Smooth muscle cell (in vitro differentiated cells): ENCODE data around the gene GRIA1. TPM values are rescaled to one million over a fixed set of nuclear protein-coding genes. Genes with fewer than 3 reads are reported as not detected.

ENCODE experiments used
- DNase-seq: peaks from one replicate; lab custom pipeline; 2025; ENCODE audit not compliant: unreplicated experiment; lab: John Stamatoyannopoulos, UW
- H2AFZ ChIP-seq: fragments of 200-600 bp; sonication (generic); 2 replicates; pipeline ENCODE4 v1.6.0; 2016; ENCODE audit warnings: antibody characterized with exemption, low read depth, mild to moderate bottlenecking
- H3F3A ChIP-seq: fragments of 200-600 bp; sonication (generic); 2 replicates; pipeline ENCODE4 v1.6.0; 2017; ENCODE audit warnings: antibody characterized with exemption, low read depth
- H3K27ac ChIP-seq: fragments of 200-600 bp; sonication (generic); 2 replicates; pipeline ENCODE4 v1.5.1; 2016; ENCODE audit warnings: low read depth, mild to moderate bottlenecking
- H3K27me3 ChIP-seq: fragments of 200-600 bp; sonication (generic); 2 replicates; pipeline ENCODE4 v1.6.1; 2016; ENCODE audit warnings: low read depth, mild to moderate bottlenecking
- H3K36me3 ChIP-seq: fragments of 200-600 bp; sonication (generic); 2 replicates; pipeline ENCODE4 v1.5.1; 2016; ENCODE audit warnings: low read depth
- H3K4me1 ChIP-seq: fragments of 200-600 bp; sonication (generic); 2 replicates; pipeline ENCODE4 v1.5.1; 2016; ENCODE audit warnings: low read depth
- H3K4me2 ChIP-seq: fragments of 200-600 bp; sonication (generic); 2 replicates; pipeline ENCODE4 v1.6.0; 2016; ENCODE audit warnings: mild to moderate bottlenecking
- H3K4me3 ChIP-seq: fragments of 200-600 bp; sonication (generic); 2 replicates; pipeline ENCODE4 v1.5.1; 2016; ENCODE audit warnings: mild to moderate bottlenecking
- H3K79me2 ChIP-seq: fragments of 200-600 bp; sonication (generic); 2 replicates; pipeline ENCODE4 v1.6.0; 2016; ENCODE audit warnings: low read depth, mild to moderate bottlenecking
- H3K9ac ChIP-seq: fragments of 200-600 bp; sonication (generic); 2 replicates; pipeline ENCODE4 v1.6.0; 2016; ENCODE audit warnings: low read depth
- H3K9me3 ChIP-seq: fragments of 200-600 bp; sonication (generic); replicated peaks from 2 replicates; pipeline ENCODE4 v1.5.1; 2016; ENCODE audit warnings: low read depth
- H4K20me1 ChIP-seq: fragments of 200-600 bp; sonication (generic); 2 replicates; pipeline ENCODE4 v1.6.0; 2016; ENCODE audit warnings: low read depth
- WGBS: methylation state at CpG from one replicate; pipeline ENCODE4 v1.1.7; 2016; ENCODE audit warnings: low lambda C conversion rate; 5-methylcytosine and 5-hydroxymethylcytosine counted together
- polyA plus RNA-seq: library from polyadenylated mRNA; unstranded; fragments of >200 nt; fragmentation: Nextera tagmentation; extraction: Ambion mirVana; gene quantifications from 2 replicates; pipeline ENCODE4 v1.2.1, GENCODE V29; 2016
- total RNA-seq: library from RNA; depleted of rRNA; stranded (reverse); fragments of >200 nt; gene quantifications from 2 replicates; pipeline ENCODE4 v1.2.3, GENCODE V29; 2014
- TF ChIP-seq, protein P1 (sequence below): fragments of 200-600 bp; sonication (generic); IDR thresholded peaks from 2 replicates; pipeline ENCODE4 v1.5.1; 2017; ENCODE audit warnings: borderline replicate concordance, mild to moderate bottlenecking, antibody characterized with exemption; ENCODE audit not compliant: insufficient read depth, poor library complexity, severe bottlenecking

Gene GRIA1
- total and polyA plus RNA-seq, 2 experiments from 2014 or later: 0.17 to 0.94 TPM

DNA sequence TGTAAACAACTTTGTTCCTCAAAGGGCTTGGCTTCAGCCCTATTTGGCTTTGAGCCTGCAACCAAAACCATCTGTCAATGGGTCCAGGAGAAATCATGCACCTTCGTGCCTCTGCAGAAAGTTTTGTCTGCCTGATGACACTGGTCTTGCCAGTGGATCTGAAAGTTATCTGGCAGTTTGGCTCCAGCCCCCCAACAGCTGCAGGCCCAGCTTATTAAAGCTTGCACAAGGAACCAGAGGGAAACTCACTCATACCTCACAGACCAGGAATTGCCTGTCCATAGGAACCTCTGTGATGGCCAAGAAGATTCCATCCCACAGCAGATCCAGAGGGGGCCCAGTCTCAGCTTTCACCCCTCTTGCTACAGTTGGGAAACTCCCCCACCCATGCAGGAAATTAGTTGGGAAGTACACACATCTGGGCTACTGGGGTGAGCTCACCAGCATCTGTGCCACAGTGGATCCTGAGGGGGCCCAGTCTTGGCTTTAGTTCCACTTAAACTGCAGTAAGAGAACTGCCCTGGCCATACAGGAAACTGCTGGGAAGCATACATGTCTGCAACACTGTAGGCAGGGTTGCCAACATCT lies 265.5 kb downstream of the GRIA1 start:
- H3K9me3 ChIP-seq: no peaks in the 10 kb centered on the region
- no peaks in the 10 kb centered on the region for H3F3A ChIP-seq
- no peaks in the 10 kb centered on the region for H3K4me1 ChIP-seq
- no peak overlapping the region for H2AFZ ChIP-seq
- no peak overlapping the region for H3K9ac ChIP-seq
- H3K27me3 ChIP-seq: no peaks in the 10 kb centered on the region
- no peaks in the 10 kb centered on the region for H3K36me3 ChIP-seq
- DNase-seq: no peak
- no peak overlapping the region for H3K4me2 ChIP-seq
- TF ChIP-seq, protein P1, sequence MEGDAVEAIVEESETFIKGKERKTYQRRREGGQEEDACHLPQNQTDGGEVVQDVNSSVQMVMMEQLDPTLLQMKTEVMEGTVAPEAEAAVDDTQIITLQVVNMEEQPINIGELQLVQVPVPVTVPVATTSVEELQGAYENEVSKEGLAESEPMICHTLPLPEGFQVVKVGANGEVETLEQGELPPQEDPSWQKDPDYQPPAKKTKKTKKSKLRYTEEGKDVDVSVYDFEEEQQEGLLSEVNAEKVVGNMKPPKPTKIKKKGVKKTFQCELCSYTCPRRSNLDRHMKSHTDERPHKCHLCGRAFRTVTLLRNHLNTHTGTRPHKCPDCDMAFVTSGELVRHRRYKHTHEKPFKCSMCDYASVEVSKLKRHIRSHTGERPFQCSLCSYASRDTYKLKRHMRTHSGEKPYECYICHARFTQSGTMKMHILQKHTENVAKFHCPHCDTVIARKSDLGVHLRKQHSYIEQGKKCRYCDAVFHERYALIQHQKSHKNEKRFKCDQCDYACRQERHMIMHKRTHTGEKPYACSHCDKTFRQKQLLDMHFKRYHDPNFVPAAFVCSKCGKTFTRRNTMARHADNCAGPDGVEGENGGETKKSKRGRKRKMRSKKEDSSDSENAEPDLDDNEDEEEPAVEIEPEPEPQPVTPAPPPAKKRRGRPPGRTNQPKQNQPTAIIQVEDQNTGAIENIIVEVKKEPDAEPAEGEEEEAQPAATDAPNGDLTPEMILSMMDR: no peak
- H3K79me2 ChIP-seq: no peaks in the 10 kb centered on the region
- WGBS: 100% methylated on average over 1 of the region's 1 CpG
- H3K27ac ChIP-seq: no peak overlapping the region
- no peak overlapping the region for H3K4me3 ChIP-seq
- H4K20me1 ChIP-seq: no peaks in the 10 kb centered on the region

DNA sequence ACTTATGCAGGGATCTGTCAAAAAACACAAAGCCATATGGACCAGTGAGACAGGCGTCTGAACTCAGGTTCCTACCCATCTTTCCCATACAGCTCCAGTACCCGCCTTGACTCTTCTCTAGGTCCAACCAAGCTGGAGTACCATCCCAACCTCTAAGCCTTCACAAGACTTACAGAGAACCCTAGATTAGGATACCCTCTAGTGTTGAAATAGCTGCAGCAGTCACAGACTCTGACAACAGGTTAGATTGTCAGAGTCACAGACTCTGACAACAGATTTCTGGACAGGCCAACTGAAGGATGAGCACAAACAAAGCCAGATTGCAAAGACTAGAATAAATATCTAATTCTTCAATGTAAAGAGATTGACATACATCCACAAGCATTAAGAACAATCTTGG lies 266.1 kb downstream of the GRIA1 start:
- 91% methylated on average over 2 of the region's 2 CpGs for WGBS

DNA sequence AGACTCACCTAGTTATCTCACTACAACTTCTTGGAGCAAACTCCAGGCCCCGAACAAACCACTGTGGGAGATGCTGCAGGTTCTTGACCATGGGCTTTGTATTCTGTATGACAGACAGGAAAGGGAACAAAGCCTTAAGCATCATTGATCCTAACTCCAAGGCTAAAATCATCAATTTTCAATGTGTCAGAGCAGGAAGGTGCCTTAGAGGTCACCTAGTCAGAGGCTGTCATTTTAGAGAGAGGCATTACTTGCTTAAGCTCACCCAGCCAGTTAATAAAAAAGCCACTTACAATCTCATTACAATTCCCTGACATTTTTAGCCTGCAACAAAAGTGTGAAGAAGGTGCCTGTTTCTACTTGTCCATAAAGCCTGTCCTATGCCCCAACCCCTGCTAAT lies 275.5 kb downstream of the GRIA1 start:
- no peak overlapping the region for H3K4me2 ChIP-seq
- no peak overlapping the region for H3K4me3 ChIP-seq
- WGBS: 72% methylated on average over 1 of the region's 1 CpG
- no peaks in the 10 kb centered on the region for H3F3A ChIP-seq
- no peaks in the 10 kb centered on the region for H4K20me1 ChIP-seq
- H3K36me3 ChIP-seq: no peaks in the 10 kb centered on the region
- no peak overlapping the region for H3K27ac ChIP-seq
- DNase-seq: no peak
- no peak overlapping the region for H3K9ac ChIP-seq
- H3K79me2 ChIP-seq: no peaks in the 10 kb centered on the region
- H3K9me3 ChIP-seq: no peaks in the 10 kb centered on the region
- H3K4me1 ChIP-seq: no peaks in the 10 kb centered on the region
- H3K27me3 ChIP-seq: peaks cover 5% of the 10 kb centered on the region
- no peak overlapping the region for H2AFZ ChIP-seq
- TF ChIP-seq, protein P1: no peak

More for the DNA sequence above, 266.1 kb downstream of the GRIA1 start:
- Histone ChIP-seq H3K4me3 (no peak overlapping the region), H3K79me2 (no peaks in the 10 kb centered on the region), H4K20me1 (no peaks in the 10 kb centered on the region), H3F3A (no peaks in the 10 kb centered on the region), H3K4me1 (no peaks in the 10 kb centered on the region), H3K9me3 (no peaks in the 10 kb centered on the region), H3K4me2 (no peak overlapping the region), H3K27ac (no peak overlapping the region), H2AFZ (no peak overlapping the region), H3K27me3 (no peaks in the 10 kb centered on the region), H3K9ac (no peak overlapping the region), H3K36me3 (no peaks in the 10 kb centered on the region)
- TF ChIP-seq, protein P1: no peak
- no peak for DNase-seq
